Ovary (tissue), 3 donors: Measurements from ENCODE around the gene PLPPR4.

Source experiments
- CTCF ChIP-seq, 3 donors: fragments of 450-650 bp in 2 of 3; fragments of 200-600 bp in 1 of 3; IDR thresholded peaks; one replicate each; pipeline versions ENCODE4 v1.5.1 to v1.8.0; 2016 to 2022; ENCODE audit warnings: antibody characterized with exemption in 3 of 3, mild to moderate bottlenecking in 1 of 3
- EP300 ChIP-seq: sonication (generic); formaldehyde crosslinking; IDR thresholded peaks from one replicate; pipeline ENCODE4 v1.6.1; 2017; ENCODE audit warnings: antibody characterized with exemption
- POLR2A ChIP-seq: fragments of 450-650 bp; IDR thresholded peaks from one replicate; pipeline ENCODE4 v1.6.1; 2017; ENCODE audit warnings: antibody characterized with exemption, mild to moderate bottlenecking, moderate library complexity
- donor health status: DM: no; HTN: no; CAD: no.

DNA sequence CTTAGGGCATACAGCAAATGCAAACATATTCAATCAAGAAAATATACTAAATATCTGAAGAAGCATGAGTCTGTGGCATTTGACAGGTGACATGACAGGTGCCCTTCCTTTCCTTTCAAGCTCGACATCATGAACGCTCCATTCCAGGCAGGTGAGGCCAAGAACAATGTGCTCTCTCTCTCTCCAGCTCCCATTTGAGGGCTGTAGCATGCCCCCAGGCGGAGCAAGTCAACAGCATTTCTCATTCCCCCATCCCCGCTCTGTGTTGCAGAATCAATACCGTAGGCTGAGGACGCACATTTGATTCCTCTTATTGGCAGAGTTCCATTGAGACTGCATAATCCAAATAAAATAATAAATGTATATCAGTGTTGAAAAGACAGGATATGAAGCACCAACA is 24.6 kb upstream of the PLPPR4 start:
- TF ChIP-seq CTCF (IDR thresholded peaks at IDR 0.05) (no peak), POLR2A (no peak), EP300 (no peak)
